Keratinocyte (primary cell): ENCODE results near the gene SNX12.

ENCODE experiments used
- EZH2 ChIP-seq: IDR thresholded peaks from one replicate; pipeline ENCODE4 v1.6.1; 2012; ENCODE audit warnings: inconsistent platforms, mild to moderate bottlenecking, low read length, moderate library complexity
- TF ChIP-seq, protein P1 (sequence below), 3 experiments: IDR thresholded peaks in 1 of 3; conservative IDR thresholded peaks in 1 of 3; optimal IDR thresholded peaks in 1 of 3; 2 replicates in 2 of 3; 3 replicates in 1 of 3; pipeline versions ENCODE3 to v1.5.1; 2011; ENCODE audit warnings: low read length in 3 of 3, mild to moderate bottlenecking in 3 of 3, moderate library complexity in 2 of 3, control low read depth in 1 of 3, inconsistent platforms in 1 of 3; ENCODE audit not compliant: insufficient read depth in 2 of 3; ENCODE audit errors: extremely low read depth in 1 of 3

GRCh38 chrX:71107245-71107644 is 39.1 kb upstream of the SNX12 start:
- TF ChIP-seq, protein P1, sequence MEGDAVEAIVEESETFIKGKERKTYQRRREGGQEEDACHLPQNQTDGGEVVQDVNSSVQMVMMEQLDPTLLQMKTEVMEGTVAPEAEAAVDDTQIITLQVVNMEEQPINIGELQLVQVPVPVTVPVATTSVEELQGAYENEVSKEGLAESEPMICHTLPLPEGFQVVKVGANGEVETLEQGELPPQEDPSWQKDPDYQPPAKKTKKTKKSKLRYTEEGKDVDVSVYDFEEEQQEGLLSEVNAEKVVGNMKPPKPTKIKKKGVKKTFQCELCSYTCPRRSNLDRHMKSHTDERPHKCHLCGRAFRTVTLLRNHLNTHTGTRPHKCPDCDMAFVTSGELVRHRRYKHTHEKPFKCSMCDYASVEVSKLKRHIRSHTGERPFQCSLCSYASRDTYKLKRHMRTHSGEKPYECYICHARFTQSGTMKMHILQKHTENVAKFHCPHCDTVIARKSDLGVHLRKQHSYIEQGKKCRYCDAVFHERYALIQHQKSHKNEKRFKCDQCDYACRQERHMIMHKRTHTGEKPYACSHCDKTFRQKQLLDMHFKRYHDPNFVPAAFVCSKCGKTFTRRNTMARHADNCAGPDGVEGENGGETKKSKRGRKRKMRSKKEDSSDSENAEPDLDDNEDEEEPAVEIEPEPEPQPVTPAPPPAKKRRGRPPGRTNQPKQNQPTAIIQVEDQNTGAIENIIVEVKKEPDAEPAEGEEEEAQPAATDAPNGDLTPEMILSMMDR (optimal IDR thresholded peaks at IDR 0.05 in 1 of 3, IDR thresholded peaks at IDR 0.05 in 1 of 3, conservative IDR thresholded peaks at IDR 0.05 in 1 of 3; ENCODE audit: extremely low read depth in 1 of 3, insufficient read depth in 2 of 3, low read length in 3 of 3), result no peak
- TF ChIP-seq EZH2, result no peak
